ENCODE results near the gene PRRT2. TPM values are rescaled to one million over a fixed set of nuclear protein-coding genes. Genes with fewer than 3 reads are reported as not detected.

Gene PRRT2
- total RNA-seq, 4 donors from 2014 or later, result 4.2 to 13.5 (median 6.0) TPM

DNA sequence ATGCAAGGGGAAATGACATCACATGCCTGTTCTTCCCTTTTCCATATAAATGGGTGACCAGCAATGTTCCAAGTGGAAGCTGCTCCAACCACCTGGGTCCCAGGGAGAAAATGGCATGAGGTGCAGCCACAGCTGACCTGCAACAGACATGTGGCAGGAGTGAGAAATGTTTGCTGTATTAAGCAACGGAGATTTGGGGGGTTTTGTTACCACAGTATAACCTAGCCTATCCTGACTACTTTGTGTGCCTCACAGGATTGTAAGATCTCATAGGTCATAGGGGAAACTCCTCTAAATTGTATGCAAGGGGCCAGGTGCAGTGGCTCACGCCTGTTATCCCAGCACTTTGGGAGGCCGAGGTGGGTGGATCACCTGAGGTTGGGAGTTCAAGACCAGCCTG lies 39.0 kb downstream of the PRRT2 start:
- Histone ChIP-seq H3K27ac (no peak overlapping the region), H3K36me3 (peaks cover 0 to 25% of the 10 kb centered on the region in 2 donors), H3K9me3 (no peaks in the 10 kb centered on the region), H3K4me1 (peaks cover 0 to 20% (median 0%) of the 10 kb centered on the region in 3 donors), H3K4me3 (no peak overlapping the region), H3K27me3 (no peaks in the 10 kb centered on the region)
- no peak for ATAC-seq
- no peak for TF ChIP-seq POLR2AphosphoS5 (IDR thresholded peaks at IDR 0.05)
- no peak for TF ChIP-seq EP300 (IDR thresholded peaks at IDR 0.05)
- no peak for TF ChIP-seq POLR2A (IDR thresholded peaks at IDR 0.05)
- TF ChIP-seq, protein P1, sequence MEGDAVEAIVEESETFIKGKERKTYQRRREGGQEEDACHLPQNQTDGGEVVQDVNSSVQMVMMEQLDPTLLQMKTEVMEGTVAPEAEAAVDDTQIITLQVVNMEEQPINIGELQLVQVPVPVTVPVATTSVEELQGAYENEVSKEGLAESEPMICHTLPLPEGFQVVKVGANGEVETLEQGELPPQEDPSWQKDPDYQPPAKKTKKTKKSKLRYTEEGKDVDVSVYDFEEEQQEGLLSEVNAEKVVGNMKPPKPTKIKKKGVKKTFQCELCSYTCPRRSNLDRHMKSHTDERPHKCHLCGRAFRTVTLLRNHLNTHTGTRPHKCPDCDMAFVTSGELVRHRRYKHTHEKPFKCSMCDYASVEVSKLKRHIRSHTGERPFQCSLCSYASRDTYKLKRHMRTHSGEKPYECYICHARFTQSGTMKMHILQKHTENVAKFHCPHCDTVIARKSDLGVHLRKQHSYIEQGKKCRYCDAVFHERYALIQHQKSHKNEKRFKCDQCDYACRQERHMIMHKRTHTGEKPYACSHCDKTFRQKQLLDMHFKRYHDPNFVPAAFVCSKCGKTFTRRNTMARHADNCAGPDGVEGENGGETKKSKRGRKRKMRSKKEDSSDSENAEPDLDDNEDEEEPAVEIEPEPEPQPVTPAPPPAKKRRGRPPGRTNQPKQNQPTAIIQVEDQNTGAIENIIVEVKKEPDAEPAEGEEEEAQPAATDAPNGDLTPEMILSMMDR (IDR thresholded peaks at IDR 0.05), result no peak
- WGBS, 2 donors (ENCODE audit: low coverage in 1 of 2), result 71% methylated on average over 2 of the region's 3 CpGs; no CpG with 5 or more reads in 1 of the 2 donors

DNA sequence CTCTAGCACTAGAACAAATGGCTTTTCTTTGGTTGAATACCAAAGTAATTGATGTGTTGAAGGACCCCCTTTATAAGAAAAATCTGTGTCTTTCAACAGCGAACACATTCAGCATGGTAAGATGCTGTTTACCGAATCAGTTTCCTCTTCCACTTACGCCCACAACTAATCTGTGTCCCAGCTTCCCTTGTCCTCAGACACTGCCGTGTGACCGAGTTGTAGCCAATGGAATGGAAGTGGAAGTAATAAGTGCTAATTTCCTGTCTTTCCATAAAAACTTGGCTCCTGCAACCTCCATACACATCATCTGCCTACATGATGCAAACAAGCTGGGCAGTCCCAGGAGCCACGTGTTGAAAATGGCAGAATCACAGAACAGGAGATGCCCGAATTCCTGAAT lies 40.7 kb downstream of the PRRT2 start:
- Histone ChIP-seq H3K4me1 (peaks cover 0 to 20% (median 0%) of the 10 kb centered on the region in 3 donors), H3K27me3 (no peaks in the 10 kb centered on the region), H3K36me3 (peaks cover 0 to 8% of the 10 kb centered on the region in 2 donors), H3K27ac (peak overlapping the region in 3 of 4 donors; percentile 1 to 45 (median 42)), H3K9me3 (no peaks in the 10 kb centered on the region), H3K4me3 (no peak overlapping the region)
- TF ChIP-seq POLR2AphosphoS5 (IDR thresholded peaks at IDR 0.05) (peak; percentile 17), POLR2A (IDR thresholded peaks at IDR 0.05) (no peak)
- 48 to 59% methylated on average over 7 of the region's 7 CpGs for WGBS, 2 donors (ENCODE audit: low coverage in 1 of 2)
- peak; percentile 67 for ATAC-seq

DNA sequence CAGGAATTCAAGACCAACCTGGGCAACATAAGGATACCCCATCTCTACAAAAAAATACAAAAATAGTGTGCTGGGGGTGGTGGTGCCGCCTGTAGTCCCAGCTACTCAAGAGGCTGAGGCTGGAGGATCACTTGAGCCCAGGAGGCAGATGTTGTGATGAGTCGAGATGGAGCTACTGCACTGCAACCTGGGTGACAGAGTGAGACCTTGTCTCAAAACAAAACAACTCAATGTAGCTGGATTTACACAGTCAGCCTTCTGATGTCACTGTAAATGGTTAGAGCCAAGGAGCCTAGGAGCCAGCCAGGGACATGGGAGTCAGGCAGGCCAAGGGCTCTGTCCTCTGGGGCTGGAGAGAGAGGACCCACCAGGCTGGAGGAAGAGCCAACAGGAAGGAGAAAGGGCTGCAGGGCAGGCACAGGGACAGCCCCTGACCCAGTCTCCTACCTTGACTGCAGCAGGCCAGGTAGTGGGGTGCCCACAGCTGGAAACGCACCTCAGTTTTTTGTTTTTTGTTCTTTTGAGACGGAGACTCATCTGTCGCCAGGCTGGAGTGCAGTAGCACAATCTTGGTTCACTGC lies 42.6 kb downstream of the PRRT2 start:
- peaks cover 0 to 5% (median 0%) of the 10 kb centered on the region in 3 donors for H3K4me1 ChIP-seq
- no peaks in the 10 kb centered on the region for H3K9me3 ChIP-seq
- no peak for ATAC-seq
- TF ChIP-seq POLR2AphosphoS5 (IDR thresholded peaks at IDR 0.05) (no peak), POLR2A (IDR thresholded peaks at IDR 0.05) (no peak), EP300 (IDR thresholded peaks at IDR 0.05) (no peak)
- TF ChIP-seq, protein P1 (IDR thresholded peaks at IDR 0.05), result no peak
- H3K36me3 ChIP-seq, result peaks cover 0 to 15% of the 10 kb centered on the region in 2 donors
- H3K27me3 ChIP-seq, result no peaks in the 10 kb centered on the region
- no peak overlapping the region for H3K4me3 ChIP-seq
- WGBS, 2 donors (ENCODE audit: low coverage in 1 of 2), result 75% methylated on average over 1 of the region's 5 CpGs; no CpG with 5 or more reads in 1 of the 2 donors
- H3K27ac ChIP-seq, result no peak overlapping the region

DNA sequence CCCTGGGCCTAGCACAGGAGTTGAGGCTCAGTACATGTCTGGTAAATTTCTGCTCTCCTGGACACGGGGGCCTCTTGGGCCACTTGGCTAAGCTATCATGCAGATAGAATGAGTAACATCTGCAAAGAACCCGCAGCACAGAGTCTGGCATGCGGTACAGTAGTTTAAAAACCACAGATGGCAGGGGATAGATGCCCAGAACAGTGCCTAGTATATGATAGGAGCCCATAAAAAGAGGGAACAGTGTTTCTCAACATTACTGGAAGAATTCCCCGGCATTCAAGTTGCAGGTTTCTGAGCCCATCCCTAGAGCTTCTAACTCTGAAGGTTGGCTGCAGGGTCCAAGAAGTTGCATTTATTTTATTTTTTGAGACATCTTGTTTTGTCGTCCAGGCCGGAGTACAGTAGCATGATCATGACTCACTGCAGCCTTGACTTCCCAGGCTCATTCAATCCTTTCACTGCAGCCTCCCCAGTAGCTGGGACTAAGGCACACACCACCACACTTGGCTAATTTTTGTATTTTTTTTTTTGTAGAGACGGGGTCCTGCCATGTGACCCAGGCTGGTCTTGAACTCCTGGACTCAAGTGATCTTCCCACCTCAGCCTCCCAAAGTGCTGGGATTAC lies 45.3 kb downstream of the PRRT2 start:
- no peaks in the 10 kb centered on the region for H3K9me3 ChIP-seq
- no peaks in the 10 kb centered on the region for H3K27me3 ChIP-seq
- H3K4me3 ChIP-seq, result no peak overlapping the region
- no peak overlapping the region for H3K27ac ChIP-seq
- 45 to 87% methylated on average over 4 to 6 of the region's 7 CpGs for WGBS, 2 donors (ENCODE audit: low coverage in 1 of 2)
- TF ChIP-seq POLR2AphosphoS5 (IDR thresholded peaks at IDR 0.05) (no peak), EP300 (IDR thresholded peaks at IDR 0.05) (no peak)
- TF ChIP-seq, protein P1 (IDR thresholded peaks at IDR 0.05), result no peak
- H3K4me1 ChIP-seq, result peaks cover 0 to 19% (median 15%) of the 10 kb centered on the region in 3 donors
- ATAC-seq, result peak; percentile 17
- H3K36me3 ChIP-seq, result peaks cover 0 to 33% of the 10 kb centered on the region in 2 donors

DNA sequence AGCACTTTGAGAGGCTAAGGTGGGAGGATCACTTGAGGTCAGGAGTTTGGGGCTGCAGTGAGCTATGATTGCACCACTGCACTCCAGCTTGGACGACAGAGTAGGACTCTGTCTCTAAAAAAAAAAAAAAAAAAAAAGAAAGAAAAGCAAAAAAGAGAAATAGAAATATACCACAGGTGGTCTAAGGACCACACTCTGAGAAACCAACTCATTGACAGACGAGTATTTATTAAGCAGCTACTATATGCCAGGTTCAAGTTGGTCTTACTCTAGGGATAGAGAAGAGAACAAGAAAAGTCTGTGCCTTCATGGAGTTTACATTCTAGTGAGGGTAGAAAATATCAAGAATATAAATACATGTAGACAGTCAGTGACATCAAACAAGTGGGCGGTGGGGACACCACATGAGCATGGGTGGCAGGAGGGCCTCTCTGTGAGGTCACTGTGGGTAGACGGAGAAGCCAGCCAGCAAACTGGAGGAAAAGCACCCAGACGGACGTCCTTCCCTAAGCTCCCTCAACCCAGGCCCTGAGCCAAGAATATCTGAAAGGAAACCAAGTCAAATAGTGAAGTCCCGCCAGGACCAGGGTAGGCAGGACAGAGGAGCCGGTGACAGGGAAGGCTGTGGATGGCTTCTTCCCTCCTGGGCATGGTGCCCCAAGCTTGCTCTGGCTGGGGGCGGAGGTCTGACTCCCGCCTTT lies 46.3 kb downstream of the PRRT2 start:
- TF ChIP-seq POLR2AphosphoS5 (IDR thresholded peaks at IDR 0.05) (no peak), POLR2A (IDR thresholded peaks at IDR 0.05) (no peak), EP300 (IDR thresholded peaks at IDR 0.05) (no peak)
- TF ChIP-seq, protein P1 (IDR thresholded peaks at IDR 0.05), result no peak
- peaks cover 0 to 33% of the 10 kb centered on the region in 2 donors for H3K36me3 ChIP-seq
- no peaks in the 10 kb centered on the region for H3K27me3 ChIP-seq
- WGBS, 2 donors (ENCODE audit: low coverage in 1 of 2), result 70 to 73% methylated on average over 5 to 6 of the region's 10 CpGs
- peaks cover 0 to 21% (median 16%) of the 10 kb centered on the region in 3 donors for H3K4me1 ChIP-seq
- H3K4me3 ChIP-seq, result no peak overlapping the region
- H3K27ac ChIP-seq, result no peak overlapping the region
- H3K9me3 ChIP-seq, result no peaks in the 10 kb centered on the region
- ATAC-seq, result no peak

Data from gastroesophageal sphincter (tissue), 4 donors.